GM18520 (cell line): Measurements from ENCODE around the gene FBRS.
A peak's percentile ranks its signal among the peaks of the same experiment; 100 is the strongest.

ENCODE experiments used
- ATAC-seq: cut with Tn5 transposase; IDR thresholded peaks from one replicate; pipeline ENCODE4 v1.9.1; 2021; ENCODE audit not compliant: unreplicated experiment

FBRS gene

DNA sequence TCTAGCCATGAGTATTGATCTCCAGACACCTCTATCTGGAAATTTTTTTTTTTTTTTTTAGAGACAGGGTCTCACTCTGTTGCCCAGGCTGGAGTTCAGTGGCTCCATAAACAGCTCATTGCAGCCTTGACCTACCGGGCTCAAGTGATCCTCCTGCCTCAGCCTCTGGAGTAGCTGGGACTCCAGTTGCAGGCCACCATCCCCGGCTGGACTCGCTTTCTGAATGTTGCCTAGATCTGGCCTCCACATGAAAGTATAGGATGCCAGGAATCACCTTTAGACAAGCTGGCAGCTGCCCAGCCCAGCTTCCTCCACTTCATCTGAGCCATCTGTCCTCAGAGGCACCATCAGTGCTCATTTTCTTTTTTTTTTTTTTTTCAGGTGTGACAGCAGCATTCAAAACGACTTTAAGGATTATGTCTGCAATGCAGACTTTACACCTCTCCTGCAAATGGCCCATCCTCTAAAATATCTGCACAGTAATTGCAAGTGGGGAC, 13.8 kb upstream of the FBRS start:
- no peak for ATAC-seq

DNA sequence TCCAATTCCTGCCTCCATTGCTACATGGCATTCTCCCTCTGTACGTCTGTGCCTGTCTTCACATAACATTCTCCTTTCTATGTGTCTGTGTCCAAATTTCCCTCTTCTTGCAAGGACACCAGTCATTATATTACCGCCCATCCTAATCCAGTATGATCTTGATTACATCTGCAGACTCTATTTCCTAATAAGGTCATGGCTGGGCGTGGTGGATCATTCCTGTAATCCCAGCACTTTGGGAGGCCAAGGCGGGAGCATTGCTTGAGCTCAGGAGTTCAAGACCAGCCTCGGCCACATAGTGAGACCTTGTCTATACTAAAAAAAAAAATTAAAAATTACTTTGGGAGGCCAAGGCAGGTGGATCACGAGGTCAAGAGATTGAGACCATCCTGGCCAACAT, 12.5 kb upstream of the FBRS start:
- ATAC-seq: no peak

- ATAC-seq: no peak
Measured at GRCh38 chr16:30647274-30647571, 11.0 kb upstream of the FBRS start.

DNA sequence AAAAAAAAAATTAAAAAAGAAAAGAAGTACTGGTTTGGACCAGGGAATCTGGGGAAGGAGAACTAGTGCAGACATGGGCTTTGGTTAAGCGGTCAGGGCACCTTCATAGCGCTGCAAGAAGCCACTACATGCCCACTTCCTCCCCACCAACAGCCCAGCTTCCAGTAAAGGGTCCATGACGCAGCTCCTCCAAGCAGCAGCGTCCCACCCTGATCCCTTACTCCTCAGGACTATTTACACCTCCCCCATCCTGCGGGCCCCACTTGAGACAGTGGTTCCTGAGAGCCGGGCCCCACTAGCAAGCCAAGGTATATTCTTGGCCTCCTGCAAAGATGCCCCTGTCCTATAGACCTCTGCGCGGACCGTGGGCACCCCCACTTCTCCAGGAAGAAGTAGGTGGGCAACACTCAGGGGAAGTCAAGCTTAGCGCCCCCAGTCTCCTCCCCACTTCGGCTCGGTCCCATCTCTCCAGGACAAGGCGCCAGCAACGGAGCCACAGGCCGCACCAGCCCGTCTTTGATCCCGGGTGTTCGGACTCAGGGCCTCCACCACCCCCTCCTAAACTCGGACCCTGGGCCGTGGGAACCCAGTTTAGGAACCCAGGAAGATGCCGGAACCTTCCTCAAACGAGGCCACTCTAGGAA, 8.4 kb upstream of the FBRS start:
- ATAC-seq: no peak

DNA sequence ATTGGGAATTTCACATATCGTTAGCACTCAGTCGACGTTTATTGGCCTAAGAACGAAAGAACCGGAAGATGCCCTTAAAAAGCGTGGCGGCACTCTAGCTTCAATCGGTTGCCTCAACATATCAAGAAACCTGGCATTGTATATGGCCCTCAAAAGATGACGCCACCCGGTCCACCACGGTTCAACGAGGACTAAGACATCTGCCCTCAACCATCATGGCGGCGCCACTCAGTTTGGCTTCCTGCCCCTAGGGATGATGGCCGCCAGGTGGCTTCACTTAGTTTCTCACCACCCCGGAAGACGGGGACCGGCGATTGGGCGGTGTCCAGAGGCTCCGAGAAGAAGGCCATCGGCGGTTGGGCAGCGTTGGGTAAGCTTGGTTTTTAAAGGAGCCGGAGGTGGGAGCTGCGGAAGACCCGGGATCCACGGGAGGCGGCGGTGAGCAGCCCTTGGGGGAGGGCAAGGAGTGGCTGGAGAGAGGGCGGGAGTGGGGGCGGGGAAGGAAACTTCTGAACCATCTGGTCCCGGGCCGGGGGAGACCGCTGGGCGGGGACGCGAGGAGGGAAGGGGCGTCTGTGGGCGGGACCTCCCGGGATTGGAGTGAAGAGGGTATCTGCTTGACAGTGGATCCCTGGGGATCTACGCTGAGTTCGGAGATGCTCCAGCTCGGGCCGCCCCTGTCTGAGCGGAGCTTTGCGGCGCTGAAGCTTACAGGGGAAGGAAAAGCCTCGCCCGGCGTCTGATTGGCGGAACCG, 7.7 kb upstream of the FBRS start, which contains the start of gene PRR14:
PRR14 (plus strand) TSS at position 592 of the 755 bp plus-strand sequence. CDS start 686 bp downstream, outside the sequence.
- ATAC-seq: peak; percentile 77

DNA sequence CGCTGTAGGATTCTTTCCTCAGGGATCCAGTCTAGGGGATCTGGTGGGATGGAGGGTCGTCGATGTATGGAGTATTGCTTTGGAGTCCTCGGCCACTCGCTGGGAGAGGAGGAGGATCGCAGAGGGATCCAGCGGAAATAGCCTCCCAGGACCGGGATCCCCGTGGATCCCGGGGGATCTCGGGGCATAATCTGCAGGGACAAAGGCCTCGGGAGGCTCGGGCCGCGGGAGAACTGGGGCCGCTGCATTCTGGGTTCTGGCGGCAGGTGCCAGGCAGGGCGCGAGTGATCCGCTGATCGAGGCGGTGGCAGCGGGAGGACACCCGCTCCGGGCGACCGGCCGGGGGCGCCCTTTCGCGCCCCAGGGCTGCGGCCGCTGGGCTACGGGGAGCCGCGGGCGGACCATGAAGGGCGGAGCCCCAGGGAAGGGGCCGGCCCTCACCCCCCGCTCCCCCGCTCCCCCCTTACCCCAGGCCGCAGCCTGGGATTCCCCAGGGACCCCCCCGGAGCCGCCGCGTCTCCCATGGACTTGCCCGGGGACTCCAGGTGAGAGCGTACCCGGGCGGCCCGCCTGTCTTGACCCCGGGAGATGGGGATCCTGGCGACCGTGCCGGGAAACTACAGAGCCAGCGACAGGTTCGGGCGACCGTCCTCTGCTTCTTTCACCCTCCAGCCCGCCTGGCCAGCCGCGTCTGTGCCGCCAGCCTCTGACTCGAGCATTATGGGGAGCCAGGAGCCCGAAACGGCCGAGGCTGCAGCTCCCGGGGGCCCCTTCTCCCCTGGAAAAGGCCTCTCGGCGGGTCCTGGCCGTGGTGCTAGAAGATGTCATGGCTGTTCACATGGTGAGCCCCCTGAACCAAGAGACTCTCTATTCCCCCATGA, 6.9 kb upstream of the FBRS start:
- ATAC-seq: peak; percentile 36

DNA sequence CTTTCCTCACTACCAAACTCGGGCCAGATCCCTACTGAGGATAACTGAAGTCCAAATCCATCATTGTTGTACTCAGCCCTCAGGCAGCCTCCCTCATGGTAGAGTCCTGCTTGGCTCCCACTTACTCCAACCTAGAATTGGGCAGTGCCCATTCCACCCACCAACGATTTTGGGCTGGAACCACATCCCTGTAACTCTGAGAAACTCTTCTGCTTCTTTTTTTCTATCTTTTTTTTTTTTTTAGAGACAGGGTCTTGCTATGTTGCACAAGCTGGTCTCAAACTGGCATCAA, 6.3 kb upstream of the FBRS start:
- no peak for ATAC-seq

DNA sequence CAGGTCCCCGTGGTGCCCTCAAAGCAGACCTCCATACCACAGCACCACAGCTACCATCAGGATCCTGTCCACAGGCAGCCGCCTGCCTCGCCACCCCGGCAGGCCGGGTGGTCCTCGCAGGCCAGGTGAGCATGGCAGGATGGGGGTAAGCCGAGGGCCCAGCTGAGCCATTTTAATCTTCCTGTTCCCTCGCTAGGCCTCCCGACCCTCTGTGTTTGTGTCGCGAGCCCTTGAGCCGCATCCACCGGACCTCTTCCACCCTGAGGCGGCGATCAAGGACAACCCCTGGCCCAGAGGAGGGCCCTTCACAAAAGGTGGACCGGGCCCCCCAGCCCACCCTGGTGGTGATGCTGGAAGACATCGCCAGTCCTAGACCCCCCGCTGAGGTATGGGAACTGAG, 5.5 kb upstream of the FBRS start:
- no peak for ATAC-seq

GRCh38 chr16:30654856-30655255, 3.4 kb upstream of the FBRS start:
- ATAC-seq: no peak

DNA sequence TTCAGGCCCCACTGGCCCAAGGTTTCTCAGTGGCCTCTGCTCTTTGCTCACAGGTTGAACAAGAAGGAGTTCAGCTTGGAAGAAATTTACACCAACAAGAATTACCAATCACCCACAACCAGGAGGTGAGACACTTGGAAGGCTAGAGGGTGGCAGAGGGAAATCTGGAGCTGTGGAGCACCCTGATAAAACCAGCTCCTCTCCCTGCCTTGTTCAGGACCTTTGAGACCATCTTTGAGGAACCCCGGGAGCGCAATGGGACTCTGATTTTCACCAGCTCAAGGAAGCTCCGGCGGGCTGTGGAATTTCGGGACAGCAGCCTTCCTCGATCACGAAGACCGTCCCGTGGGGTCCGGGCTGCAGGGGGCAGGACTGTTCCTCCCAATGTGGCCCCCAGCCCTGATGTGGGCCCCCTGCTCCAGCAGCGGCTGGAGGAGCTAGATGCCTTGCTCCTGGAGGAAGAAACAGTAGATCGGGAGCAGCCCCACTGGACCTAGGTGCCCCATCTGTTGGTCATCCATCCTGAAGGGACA, 2.4 kb upstream of the FBRS start:
- ATAC-seq: no peak

DNA sequence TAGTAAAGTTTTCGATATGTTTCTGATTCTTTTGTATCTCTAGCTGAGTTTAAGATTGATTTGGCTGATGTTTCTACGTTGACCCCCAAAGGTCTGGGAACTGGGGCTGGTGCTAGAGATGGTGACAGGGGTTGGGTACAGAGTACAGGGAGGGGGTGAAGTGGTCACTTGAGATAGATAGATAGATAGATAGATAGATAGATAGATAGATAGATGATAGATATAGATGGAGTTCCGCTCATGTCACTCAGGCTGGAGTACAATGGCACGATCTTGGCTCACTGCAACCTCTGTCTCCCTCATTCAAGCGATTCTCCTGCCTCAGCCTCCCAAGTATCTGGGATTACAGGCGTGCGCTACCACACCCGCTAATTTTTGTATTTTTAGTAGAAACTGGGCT, 1.8 kb upstream of the FBRS start:
- no peak for ATAC-seq

- ATAC-seq: no peak
Measured at GRCh38 chr16:30656974-30657865, 1.0 kb upstream of the FBRS start.

GRCh38 chr16:30658731-30659506, 688 bp downstream of the FBRS start:
- ATAC-seq: peak; percentile 17

- ATAC-seq: no peak
Measured at GRCh38 chr16:30659507-30660423, 1.5 kb downstream of the FBRS start.

GRCh38 chr16:30660424-30661261, 2.4 kb downstream of the FBRS start:
- no peak for ATAC-seq

GRCh38 chr16:30662449-30662848, 4.2 kb downstream of the FBRS start:
- ATAC-seq: no peak

- no peak for ATAC-seq
Measured at GRCh38 chr16:30663038-30663437, 4.8 kb downstream of the FBRS start.

- ATAC-seq: no peak
Measured at GRCh38 chr16:30663820-30664219, 5.6 kb downstream of the FBRS start.
